OCI-LY1 (cell line): ENCODE measurements around the gene EYS.

ENCODE experiments used
- H2AFZ ChIP-seq: fragments of 200-600 bp; sonication (generic), shearing (Covaris generic); 2 replicates; pipeline ENCODE4 v1.6.0; 2014; ENCODE audit warnings: antibody characterized with exemption, mild to moderate bottlenecking, low read length
- H3F3A ChIP-seq: fragments of 200-600 bp; sonication (generic), shearing (Covaris generic); 2 replicates; pipeline ENCODE4 v1.6.0; 2014; ENCODE audit warnings: mild to moderate bottlenecking, antibody characterized with exemption, low read length, moderate library complexity; ENCODE audit not compliant: insufficient read depth
- H3K27ac ChIP-seq: fragments of 200-600 bp; sonication (generic); 2 replicates; pipeline ENCODE4 v1.5.1; 2014; ENCODE audit warnings: low read length, mixed run types, mild to moderate bottlenecking, low read depth; ENCODE audit not compliant: poor library complexity, severe bottlenecking
- H3K27me3 ChIP-seq: fragments of 200-600 bp; sonication (generic); 2 replicates; pipeline ENCODE4 v1.6.0; 2014; ENCODE audit warnings: antibody characterized with exemption, mild to moderate bottlenecking, low read length, moderate library complexity; ENCODE audit not compliant: insufficient read depth
- H3K36me3 ChIP-seq: fragments of 200-600 bp; sonication (generic); 2 replicates; pipeline ENCODE4 v1.6.1; 2014; ENCODE audit warnings: mild to moderate bottlenecking, antibody characterized with exemption, low read length, moderate library complexity, mixed read lengths; ENCODE audit not compliant: insufficient read depth
- H3K4me1 ChIP-seq: fragments of 200-600 bp; sonication (generic); 2 replicates; pipeline ENCODE4 v1.5.1; 2014; ENCODE audit warnings: mild to moderate bottlenecking, low read length, moderate library complexity; ENCODE audit not compliant: insufficient read depth, severe bottlenecking
- H3K4me2 ChIP-seq: fragments of 200-600 bp; sonication (generic), shearing (Covaris generic); 2 replicates; pipeline ENCODE4 v1.6.1; 2014; ENCODE audit warnings: low read length
- H3K4me3 ChIP-seq: fragments of 200-600 bp; sonication (generic); 2 replicates; pipeline ENCODE4 v1.5.1; 2014; ENCODE audit warnings: low read length, low read depth, mild to moderate bottlenecking, mixed read lengths; ENCODE audit not compliant: poor library complexity, severe bottlenecking
- H3K79me2 ChIP-seq: fragments of 200-600 bp; shearing (Covaris generic); 2 replicates; pipeline ENCODE4 v1.6.1; 2016; ENCODE audit warnings: mixed run types, low read length, mixed read lengths; ENCODE audit not compliant: insufficient read depth
- H3K9ac ChIP-seq: fragments of 200-600 bp; sonication (generic), shearing (Covaris generic); 2 replicates; pipeline ENCODE4 v1.6.1; 2014; ENCODE audit warnings: mild to moderate bottlenecking, low read length, mixed read lengths
- H3K9me2 ChIP-seq: fragments of 200-600 bp; sonication (generic), shearing (Covaris generic); 2 replicates; pipeline ENCODE4 v1.6.1; 2014; ENCODE audit warnings: low read depth, mild to moderate bottlenecking, low read length, mixed read lengths
- H3K9me3 ChIP-seq: fragments of 200-600 bp; shearing (Covaris generic); 2 replicates; pipeline ENCODE4 v1.6.1; 2014; ENCODE audit warnings: low read length, mixed read lengths
- H4K20me1 ChIP-seq: fragments of 200-600 bp; sonication (generic), shearing (Covaris generic); 2 replicates; pipeline ENCODE4 v1.6.0; 2016; ENCODE audit warnings: mild to moderate bottlenecking, low read length; ENCODE audit not compliant: insufficient read depth
- CTCF ChIP-seq: fragments of 200-600 bp; sonication (generic), shearing (Covaris generic); IDR thresholded peaks from 2 replicates; pipeline ENCODE4 v1.5.1; 2017; ENCODE audit warnings: mild to moderate bottlenecking, antibody characterized with exemption, low read length, moderate library complexity, mixed read lengths
- EZH2 ChIP-seq: fragments of 200-600 bp; sonication (generic), shearing (Covaris generic); IDR thresholded peaks from 2 replicates; pipeline ENCODE4 v1.8.0; 2017; ENCODE audit warnings: borderline replicate concordance, mixed run types, mild to moderate bottlenecking, antibody characterized with exemption, low read length, moderate library complexity, mixed read lengths

Gene EYS

DNA sequence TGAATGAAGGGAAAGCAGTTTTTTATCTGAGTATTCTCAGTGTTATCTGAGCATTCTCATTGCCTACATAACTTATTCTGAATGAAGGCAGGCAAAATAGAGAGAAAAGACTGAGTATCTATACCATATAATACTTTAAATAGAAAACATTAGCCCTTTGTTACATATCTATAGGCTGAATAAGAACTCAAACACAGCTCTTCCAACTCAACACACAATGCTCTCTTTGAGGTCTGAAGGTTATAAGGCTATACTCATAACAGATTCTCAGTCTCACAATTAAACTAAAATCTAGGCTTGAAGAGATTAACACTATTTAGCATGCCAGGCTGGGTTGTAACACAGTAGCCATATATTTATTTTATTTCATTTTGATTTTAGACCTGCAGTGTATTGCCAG lies 56.9 kb downstream of the EYS start:
- Histone ChIP-seq H3K9me3 (no peaks in the 10 kb centered on the region), H3K27ac (no peak overlapping the region), H3K27me3 (no peaks in the 10 kb centered on the region), H3K36me3 (no peaks in the 10 kb centered on the region), H2AFZ (no peak overlapping the region), H3F3A (no peaks in the 10 kb centered on the region), H3K4me2 (no peak overlapping the region), H3K4me1 (no peaks in the 10 kb centered on the region), H3K4me3 (no peak overlapping the region), H3K9ac (no peak overlapping the region), H4K20me1 (no peaks in the 10 kb centered on the region), H3K79me2 (no peaks in the 10 kb centered on the region), H3K9me2 (no peaks in the 10 kb centered on the region)
- TF ChIP-seq EZH2: no peak
- no peak for TF ChIP-seq CTCF

- H3K36me3 ChIP-seq: no peaks in the 10 kb centered on the region
- H4K20me1 ChIP-seq: no peaks in the 10 kb centered on the region
- no peak overlapping the region for H3K4me3 ChIP-seq
- no peaks in the 10 kb centered on the region for H3K9me2 ChIP-seq
- H3K9ac ChIP-seq: no peak overlapping the region
- TF ChIP-seq CTCF: no peak
- TF ChIP-seq EZH2: no peak
- no peak overlapping the region for H2AFZ ChIP-seq
- no peaks in the 10 kb centered on the region for H3K4me1 ChIP-seq
- no peak overlapping the region for H3K4me2 ChIP-seq
- H3K27ac ChIP-seq: no peak overlapping the region
- no peaks in the 10 kb centered on the region for H3K79me2 ChIP-seq
- H3K9me3 ChIP-seq: no peaks in the 10 kb centered on the region
- no peaks in the 10 kb centered on the region for H3K27me3 ChIP-seq
- no peaks in the 10 kb centered on the region for H3F3A ChIP-seq
Observed at GRCh38 chr6:65649392-65649791, 57.6 kb downstream of the EYS start.

- H3K79me2 ChIP-seq: no peaks in the 10 kb centered on the region
Observed at GRCh38 chr6:65646544-65646943, 60.5 kb downstream of the EYS start.

GRCh38 chr6:65642776-65643175 lies 64.2 kb downstream of the EYS start:
- H3F3A ChIP-seq: no peaks in the 10 kb centered on the region
- H3K9me3 ChIP-seq: no peaks in the 10 kb centered on the region
- no peaks in the 10 kb centered on the region for H4K20me1 ChIP-seq
- H3K27ac ChIP-seq: no peak overlapping the region
- H3K27me3 ChIP-seq: no peaks in the 10 kb centered on the region
- no peaks in the 10 kb centered on the region for H3K36me3 ChIP-seq
- no peak overlapping the region for H3K4me2 ChIP-seq
- no peak overlapping the region for H2AFZ ChIP-seq
- no peaks in the 10 kb centered on the region for H3K79me2 ChIP-seq
- no peak overlapping the region for H3K9ac ChIP-seq
- no peak overlapping the region for H3K4me3 ChIP-seq
- no peaks in the 10 kb centered on the region for H3K9me2 ChIP-seq
- no peak for TF ChIP-seq CTCF
- TF ChIP-seq EZH2: no peak
- no peaks in the 10 kb centered on the region for H3K4me1 ChIP-seq

More at GRCh38 chr6:65646544-65646943, 60.5 kb downstream of the EYS start:
- Histone ChIP-seq H3K36me3 (no peaks in the 10 kb centered on the region), H4K20me1 (no peaks in the 10 kb centered on the region), H3K9me2 (no peaks in the 10 kb centered on the region), H3K9ac (no peak overlapping the region), H3K4me2 (no peak overlapping the region), H3K27ac (no peak overlapping the region), H3K4me1 (no peaks in the 10 kb centered on the region), H3K27me3 (no peaks in the 10 kb centered on the region), H2AFZ (no peak overlapping the region), H3F3A (no peaks in the 10 kb centered on the region), H3K9me3 (no peaks in the 10 kb centered on the region), H3K4me3 (no peak overlapping the region)
- no peak for TF ChIP-seq EZH2
